GM23248 (cell line): ENCODE data around the gene DMRTC2. TPM values are rescaled to one million over a fixed set of nuclear protein-coding genes. Genes with fewer than 3 reads are reported as not detected.

Experiments
- DNase-seq: peaks from one replicate; pipeline ENCODE4 v3.0.0-alpha.2; 2015
- H2AFZ ChIP-seq: fragments of 200-600 bp; sonication (generic); 2 replicates; pipeline ENCODE4 v1.6.1; 2016; ENCODE audit warnings: antibody characterized with exemption
- H3F3A ChIP-seq: fragments of 200-600 bp; sonication (generic); 2 replicates; pipeline ENCODE4 v1.6.1; 2016; ENCODE audit warnings: mild to moderate bottlenecking, antibody characterized with exemption, mixed run types; ENCODE audit not compliant: insufficient read depth
- H3K27ac ChIP-seq: fragments of 200-600 bp; sonication (generic); 2 replicates; pipeline ENCODE4 v1.5.1; 2016; ENCODE audit warnings: mild to moderate bottlenecking
- H3K27me3 ChIP-seq: fragments of 200-600 bp; sonication (generic); replicated peaks from 2 replicates; pipeline ENCODE4 v1.6.1; 2016; ENCODE audit warnings: mild to moderate bottlenecking; ENCODE audit not compliant: insufficient read depth
- H3K36me3 ChIP-seq: fragments of 200-600 bp; sonication (generic); 2 replicates; pipeline ENCODE4 v1.6.1; 2016; ENCODE audit warnings: low read depth, mild to moderate bottlenecking
- H3K4me1 ChIP-seq: fragments of 200-600 bp; sonication (generic); 2 replicates; pipeline ENCODE4 v1.6.1; 2016; ENCODE audit warnings: mild to moderate bottlenecking; ENCODE audit not compliant: insufficient read depth
- H3K4me2 ChIP-seq: fragments of 200-600 bp; sonication (generic); one replicate; pipeline ENCODE4 v1.6.1; 2016; ENCODE audit warnings: mild to moderate bottlenecking; ENCODE audit not compliant: unreplicated experiment
- H3K4me3 ChIP-seq: fragments of 200-600 bp; sonication (generic); 2 replicates; pipeline ENCODE4 v1.5.1; 2016; ENCODE audit warnings: mild to moderate bottlenecking
- H3K79me2 ChIP-seq: fragments of 200-600 bp; sonication (generic); 2 replicates; pipeline ENCODE4 v1.6.1; 2016; ENCODE audit warnings: mild to moderate bottlenecking; ENCODE audit not compliant: insufficient read depth
- H3K9ac ChIP-seq: fragments of 200-600 bp; sonication (generic); 2 replicates; pipeline ENCODE4 v1.6.1; 2016; ENCODE audit warnings: mild to moderate bottlenecking
- H3K9me2 ChIP-seq: fragments of 200-600 bp; sonication (generic); 2 replicates; pipeline ENCODE4 v1.6.1; 2016; ENCODE audit warnings: mixed run types, mild to moderate bottlenecking, moderate library complexity; ENCODE audit not compliant: insufficient read depth
- H3K9me3 ChIP-seq: fragments of 200-600 bp; sonication (generic); one replicate; pipeline ENCODE4 v1.6.1; 2017; ENCODE audit warnings: low read depth
- H4K20me1 ChIP-seq: fragments of 200-600 bp; sonication (generic); 2 replicates; pipeline ENCODE4 v1.6.0; 2016; ENCODE audit not compliant: insufficient read depth
- EZH2 ChIP-seq: fragments of 200-600 bp; sonication (generic); IDR thresholded peaks from 2 replicates; pipeline ENCODE4 v1.6.1; 2018; ENCODE audit warnings: antibody characterized with exemption, mild to moderate bottlenecking; ENCODE audit not compliant: insufficient read depth, poor library complexity, severe bottlenecking
- EZH2phosphoT487 ChIP-seq: fragments of 200-600 bp; sonication (generic); IDR thresholded peaks from 2 replicates; pipeline ENCODE4 v1.6.1; 2018; ENCODE audit warnings: antibody characterized with exemption, moderate library complexity, mild to moderate bottlenecking, low read depth; ENCODE audit not compliant: insufficient read depth
- WGBS, 2 experiments: methylation state at CpG; one replicate each; pipeline ENCODE4 v1.1.6; 2015 to 2017; ENCODE audit warnings: low lambda C conversion rate in 2 of 2, low coverage in 1 of 2; ENCODE audit errors: missing lambda C conversion rate in 2 of 2; 5-methylcytosine and 5-hydroxymethylcytosine counted together
- in situ Hi-C: fragments of 300-500 bp; cut with MboI; formaldehyde crosslinking; loops from 2 replicates; pipeline ENCODE4 v1.15.0; 2020
- polyA plus RNA-seq: library from polyadenylated mRNA; unstranded; fragments of >200 nt; fragmentation: Nextera tagmentation; extraction: Ambion mirVana; gene quantifications from 2 replicates; pipeline ENCODE4 v1.2.1, GENCODE V29; 2016
- total RNA-seq: library from RNA; depleted of rRNA; stranded (reverse); fragments of >200 nt; shearing (Covaris generic); gene quantifications from 2 replicates; pipeline ENCODE4 v1.2.3, GENCODE V29; 2014

The DMRTC2 gene
- total and polyA plus RNA-seq, 2 experiments from 2014 or later, result not detected

GRCh38 chr19:41850381-41850780 is 5.5 kb downstream of the DMRTC2 start:
- Histone ChIP-seq H3K4me2 (no peak overlapping the region), H3K79me2 (no peaks in the 10 kb centered on the region), H3K4me1 (no peaks in the 10 kb centered on the region), H3K4me3 (no peak overlapping the region), H4K20me1 (no peaks in the 10 kb centered on the region), H3K9me3 (no peaks in the 10 kb centered on the region), H3K9ac (no peak overlapping the region), H3K36me3 (no peaks in the 10 kb centered on the region), H3K27me3 (peaks cover 46% of the 10 kb centered on the region), H2AFZ (no peak overlapping the region), H3F3A (no peaks in the 10 kb centered on the region), H3K9me2 (no peaks in the 10 kb centered on the region), H3K27ac (no peak overlapping the region)
- no peak for TF ChIP-seq EZH2
- no peak for TF ChIP-seq EZH2phosphoT487
- in situ Hi-C loops, result no loop called here
- DNase-seq, result no peak
- WGBS, 2 experiments, result 7 to 11% methylated on average over 5 of the region's 5 CpGs

GRCh38 chr19:41851456-41851855 is 6.6 kb downstream of the DMRTC2 start:
- Histone ChIP-seq H3K9me3 (no peaks in the 10 kb centered on the region), H3K9ac (no peak overlapping the region), H3K27ac (no peak overlapping the region), H2AFZ (no peak overlapping the region), H3K79me2 (no peaks in the 10 kb centered on the region), H3K4me1 (no peaks in the 10 kb centered on the region), H3K4me3 (no peak overlapping the region), H4K20me1 (no peaks in the 10 kb centered on the region), H3K27me3 (peaks cover 47% of the 10 kb centered on the region), H3F3A (no peaks in the 10 kb centered on the region), H3K4me2 (no peak overlapping the region), H3K9me2 (no peaks in the 10 kb centered on the region), H3K36me3 (no peaks in the 10 kb centered on the region)
- in situ Hi-C loops, result no loop called here
- no peak for DNase-seq
- 8 to 13% methylated on average over 4 of the region's 4 CpGs for WGBS, 2 experiments
- no peak for TF ChIP-seq EZH2phosphoT487

- WGBS, 2 experiments, result 14 to 32% methylated on average over 2 of the region's 2 CpGs
- H3K4me1 ChIP-seq, result no peaks in the 10 kb centered on the region
- H3K79me2 ChIP-seq, result no peaks in the 10 kb centered on the region
- H3K27ac ChIP-seq, result no peak overlapping the region
- no peaks in the 10 kb centered on the region for H3K9me2 ChIP-seq
- TF ChIP-seq EZH2phosphoT487 (no peak), EZH2 (no peak)
- peaks cover 47% of the 10 kb centered on the region for H3K27me3 ChIP-seq
- no peaks in the 10 kb centered on the region for H4K20me1 ChIP-seq
- H2AFZ ChIP-seq, result no peak overlapping the region
- no peak overlapping the region for H3K4me3 ChIP-seq
- no peaks in the 10 kb centered on the region for H3K9me3 ChIP-seq
- no peak overlapping the region for H3K4me2 ChIP-seq
- in situ Hi-C loops, result no loop called here
- no peaks in the 10 kb centered on the region for H3F3A ChIP-seq
- DNase-seq, result no peak
- H3K36me3 ChIP-seq, result no peaks in the 10 kb centered on the region
- H3K9ac ChIP-seq, result no peak overlapping the region
Observed at GRCh38 chr19:41853344-41853743, 8.5 kb downstream of the DMRTC2 start.

GRCh38 chr19:41853768-41854167 is 8.9 kb downstream of the DMRTC2 start:
- Histone ChIP-seq H3K79me2 (no peaks in the 10 kb centered on the region), H3K9me2 (no peaks in the 10 kb centered on the region), H3F3A (0 out of 2 replicates have a peak, but pooled peaks cover under 1% of the 10 kb centered on the region), H3K9me3 (no peaks in the 10 kb centered on the region), H3K9ac (no peak overlapping the region), H4K20me1 (no peaks in the 10 kb centered on the region), H3K4me1 (no peaks in the 10 kb centered on the region), H2AFZ (no peak overlapping the region), H3K36me3 (no peaks in the 10 kb centered on the region), H3K27me3 (peaks cover 47% of the 10 kb centered on the region), H3K4me2 (no peak overlapping the region), H3K4me3 (no peak overlapping the region), H3K27ac (no peak overlapping the region)
- DNase-seq, result no peak
- TF ChIP-seq EZH2 (no peak), EZH2phosphoT487 (no peak)
- WGBS, 2 experiments, result 13 to 15% methylated on average over 2 of the region's 2 CpGs
- in situ Hi-C loops, result no loop called here

GRCh38 chr19:41859213-41859617 is 14.4 kb downstream of the DMRTC2 start:
- H3F3A ChIP-seq, result peaks cover 29% of the 10 kb centered on the region
- H3K9ac ChIP-seq, result peak overlapping the region; percentile 55
- peak overlapping the region; percentile 76 for H3K4me3 ChIP-seq
- no peaks in the 10 kb centered on the region for H3K9me2 ChIP-seq
- H3K27me3 ChIP-seq, result peaks cover 9% of the 10 kb centered on the region
- DNase-seq, result no peak
- peak overlapping the region; percentile 85 for H2AFZ ChIP-seq
- H3K4me2 ChIP-seq, result peak overlapping the region; percentile 70
- peaks cover 41% of the 10 kb centered on the region for H3K79me2 ChIP-seq
- no peaks in the 10 kb centered on the region for H3K9me3 ChIP-seq
- H3K36me3 ChIP-seq, result peaks cover 31% of the 10 kb centered on the region
- peaks cover 30% of the 10 kb centered on the region for H3K4me1 ChIP-seq
- no peak overlapping the region; the same call in 1 of the 2 replicates for H3K27ac ChIP-seq
- 0 out of 2 replicates have a peak, but pooled peaks cover 13% of the 10 kb centered on the region for H4K20me1 ChIP-seq
- in situ Hi-C loops, result no loop called here
- WGBS, 2 experiments, result 1% methylated on average over 8 of the region's 8 CpGs
- TF ChIP-seq EZH2phosphoT487 (no peak), EZH2 (no peak)
